H9 (cell line): ENCODE measurements around the gene TERT. TPM values are rescaled to one million over a fixed set of nuclear protein-coding genes. Genes with fewer than 3 reads are reported as not detected.

Source experiments
- DNase-seq: peaks from one replicate; pipeline ENCODE4 v3.0.0-alpha.2; 2017
- H2AFZ ChIP-seq: one replicate; pipeline ENCODE4 v1.6.1; 2013; ENCODE audit warnings: mild to moderate bottlenecking, low read length, control low read depth, moderate library complexity
- H2AK5ac ChIP-seq: 2 replicates; pipeline ENCODE4 v1.6.1; 2013; ENCODE audit warnings: low read length, control low read depth, mixed read lengths; ENCODE audit not compliant: insufficient read length
- H2BK120ac ChIP-seq: one replicate; pipeline ENCODE4 v1.6.1; 2013; ENCODE audit warnings: low read depth, mild to moderate bottlenecking, low read length, control low read depth, inconsistent platforms; ENCODE audit not compliant: poor library complexity, severe bottlenecking
- H2BK12ac ChIP-seq: 2 replicates; pipeline ENCODE4 v1.6.1; 2013; ENCODE audit warnings: low read length, control low read depth, mixed read lengths, low read depth; ENCODE audit not compliant: insufficient read length
- H2BK15ac ChIP-seq: 2 replicates; pipeline ENCODE4 v1.6.1; 2013; ENCODE audit warnings: low read depth, low read length, control low read depth
- H2BK20ac ChIP-seq: one replicate; pipeline ENCODE4 v1.6.1; 2013; ENCODE audit warnings: low read depth, mild to moderate bottlenecking, low read length, control low read depth, inconsistent platforms; ENCODE audit not compliant: poor library complexity, severe bottlenecking
- H2BK5ac ChIP-seq: 2 replicates; pipeline ENCODE4 v1.6.1; 2013; ENCODE audit warnings: low read length, control low read depth, mixed read lengths; ENCODE audit not compliant: insufficient read length
- H3K14ac ChIP-seq: 2 replicates; pipeline ENCODE4 v1.6.1; 2013; ENCODE audit warnings: low read length, control low read depth; ENCODE audit not compliant: insufficient read depth
- H3K18ac ChIP-seq: 2 replicates; pipeline ENCODE4 v1.6.1; 2013; ENCODE audit warnings: low read depth, mild to moderate bottlenecking, mixed read lengths, low read length, control low read depth; ENCODE audit not compliant: insufficient read length
- H3K23ac ChIP-seq: 2 replicates; pipeline ENCODE4 v1.6.1; 2013; ENCODE audit warnings: low read length, control low read depth, mixed read lengths, low read depth; ENCODE audit not compliant: insufficient read length
- H3K23me2 ChIP-seq: 2 replicates; pipeline ENCODE4 v1.6.1; 2013; ENCODE audit warnings: low read depth, mild to moderate bottlenecking, mixed read lengths, low read length, control low read depth; ENCODE audit not compliant: insufficient read length, poor library complexity, severe bottlenecking
- H3K27ac ChIP-seq: 2 replicates; pipeline ENCODE4 v1.5.1; 2013; ENCODE audit warnings: low read length, control low read depth, mixed read lengths, low read depth; ENCODE audit not compliant: insufficient read length
- H3K27me3 ChIP-seq: 2 replicates; pipeline ENCODE4 v1.6.1; 2013; ENCODE audit warnings: low read length, control low read depth, inconsistent platforms; ENCODE audit not compliant: insufficient read depth
- H3K4ac ChIP-seq: 2 replicates; pipeline ENCODE4 v1.6.1; 2013; ENCODE audit warnings: low read depth, mild to moderate bottlenecking, control low read depth, inconsistent platforms, low read length, moderate library complexity
- H3K4me1 ChIP-seq: 2 replicates; pipeline ENCODE4 v1.6.1; 2013; ENCODE audit warnings: low read length, control low read depth, inconsistent platforms; ENCODE audit not compliant: insufficient read depth
- H3K4me2 ChIP-seq: 2 replicates; pipeline ENCODE4 v1.6.1; 2013; ENCODE audit warnings: low read length, control low read depth, mixed read lengths; ENCODE audit not compliant: insufficient read length, insufficient read depth
- H3K56ac ChIP-seq: 2 replicates; pipeline ENCODE4 v1.6.1; 2013; ENCODE audit warnings: low read depth, mild to moderate bottlenecking, mixed read lengths, low read length, control low read depth; ENCODE audit not compliant: insufficient read length
- H3K79me1 ChIP-seq: 2 replicates; pipeline ENCODE4 v1.6.1; 2013; ENCODE audit warnings: low read depth, mild to moderate bottlenecking, moderate library complexity, low read length, control low read depth, inconsistent platforms; ENCODE audit not compliant: insufficient read depth, poor library complexity, severe bottlenecking
- H3K79me2 ChIP-seq: 2 replicates; pipeline ENCODE4 v1.6.1; 2013; ENCODE audit warnings: low read length, control low read depth, inconsistent platforms; ENCODE audit not compliant: insufficient read depth
- H3K9ac ChIP-seq: 2 replicates; pipeline ENCODE4 v1.6.1; 2013; ENCODE audit warnings: low read length, control low read depth, mixed read lengths; ENCODE audit not compliant: insufficient read length; ENCODE audit errors: extremely low read depth
- H3K9me3 ChIP-seq: one replicate; pipeline ENCODE4 v1.6.1; 2013; ENCODE audit warnings: low read depth, low read length, inconsistent platforms; ENCODE audit not compliant: control insufficient read depth
- H3T11ph ChIP-seq: one replicate; pipeline ENCODE4 v1.6.1; 2013; ENCODE audit warnings: mild to moderate bottlenecking, low read length, control low read depth, inconsistent platforms
- H4K20me1 ChIP-seq: one replicate; pipeline ENCODE4 v1.6.1; 2013; ENCODE audit not compliant: control insufficient read depth, insufficient read length, insufficient read depth
- H4K5ac ChIP-seq: 2 replicates; pipeline ENCODE4 v1.6.1; 2013; ENCODE audit warnings: low read depth, mild to moderate bottlenecking, mixed read lengths, low read length, control low read depth; ENCODE audit not compliant: insufficient read length
- H4K8ac ChIP-seq: replicated peaks from 2 replicates; pipeline ENCODE4 v1.6.1; 2013; ENCODE audit warnings: low read length, control low read depth, mixed read lengths, low read depth; ENCODE audit not compliant: insufficient read length
- H4K91ac ChIP-seq: 2 replicates; pipeline ENCODE4 v1.6.1; 2013; ENCODE audit warnings: low read depth, mild to moderate bottlenecking, moderate library complexity, mixed read lengths, low read length, control low read depth; ENCODE audit not compliant: insufficient read length
- H3K27ac Mint-ChIP-seq, 3 experiments: 2 replicates in 2 of 3; 3 replicates in 1 of 3; pipeline ENCODE4 v1.8.0; 2020 to 2021; ENCODE audit warnings: mixed read lengths in 3 of 3, mild to moderate bottlenecking in 1 of 3, moderate library complexity in 1 of 3
- H3K27me3 Mint-ChIP-seq: 2 replicates; pipeline ENCODE4 v1.8.0; 2021; ENCODE audit warnings: low read depth, mild to moderate bottlenecking, moderate library complexity, mixed read lengths
- H3K36me3 Mint-ChIP-seq, 3 experiments: 2 replicates in 2 of 3; 3 replicates in 1 of 3; pipeline ENCODE4 v1.8.0; 2020 to 2021; ENCODE audit warnings: low read depth in 3 of 3, mixed read lengths in 3 of 3; ENCODE audit not compliant: insufficient read depth in 1 of 3
- H3K4me1 Mint-ChIP-seq, 2 experiments: 2 replicates each; pipeline ENCODE4 v1.8.0; 2020; ENCODE audit warnings: mixed read lengths in 2 of 2
- H3K4me3 Mint-ChIP-seq, 2 experiments: 2 replicates in 1 of 2; 3 replicates in 1 of 2; pipeline ENCODE4 v1.8.0; 2020 to 2021; ENCODE audit warnings: mild to moderate bottlenecking in 2 of 2, mixed read lengths in 2 of 2, moderate library complexity in 1 of 2
- H3K9me3 Mint-ChIP-seq, 2 experiments: 2 replicates in 1 of 2; 3 replicates in 1 of 2; pipeline ENCODE4 v1.8.0; 2020; ENCODE audit warnings: mild to moderate bottlenecking in 2 of 2, mixed read lengths in 2 of 2, moderate library complexity in 1 of 2
- WGBS: extraction: QIAGEN DNeasy Blood & Tissue Kit; methylation state at CpG from one replicate; pipeline ENCODE4 v1.1.7; 2013; ENCODE audit warnings: missing lambda C conversion rate, low lambda C conversion rate, mixed read lengths; ENCODE audit not compliant: insufficient read length; ENCODE audit errors: extremely low coverage; 5-methylcytosine and 5-hydroxymethylcytosine counted together
- total RNA-seq: library from RNA; stranded (reverse); gene quantifications from 2 replicates; pipeline ENCODE4 v1.2.1, GENCODE V29; 2021
- TF ChIP-seq, protein P1 (sequence below): fragments of 200-600 bp; sonication (generic); conservative IDR thresholded peaks from 3 replicates; pipeline ENCODE4 v1.8.0; 2021; ENCODE audit warnings: antibody characterized with exemption, mild to moderate bottlenecking

The TERT gene
- total RNA-seq, 1 experiment from 2014 or later: 15.5 TPM

DNA sequence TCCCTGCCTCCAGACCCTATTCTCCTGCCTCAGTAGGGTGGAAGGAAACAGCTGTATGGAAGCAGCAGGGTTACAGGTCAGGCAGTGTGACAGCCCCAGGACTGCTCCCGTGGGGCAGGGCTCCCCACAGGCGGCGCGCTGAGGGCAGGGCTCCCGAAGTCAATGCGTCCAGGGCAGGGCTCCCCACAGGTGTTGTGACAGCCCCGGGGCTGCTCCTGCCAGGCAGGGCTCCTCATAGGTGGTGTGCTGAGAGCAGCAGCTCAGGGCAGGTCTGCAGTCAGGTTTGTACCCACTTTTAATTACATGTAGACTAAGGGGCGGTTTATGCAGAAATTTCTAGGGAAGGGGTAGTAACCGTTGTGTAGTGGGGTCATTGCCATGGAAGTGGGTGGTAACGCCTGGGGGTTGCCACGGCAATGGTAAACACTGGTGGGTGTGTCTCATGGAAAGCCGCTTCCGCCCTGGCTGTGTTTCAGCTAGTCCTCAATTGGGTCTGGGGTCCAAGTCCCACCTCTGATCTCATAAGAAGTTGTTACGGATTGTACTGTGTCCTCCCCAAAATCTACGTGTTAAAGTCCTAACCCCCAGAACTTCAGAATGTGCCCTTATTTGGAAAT is 16.7 kb upstream of the TERT start:
- Histone ChIP-seq H3K4me2 (no peak overlapping the region), H3K9ac (no peak overlapping the region), H3K9me3 (no peaks in the 10 kb centered on the region), H3K56ac (no peak overlapping the region), H3K79me2 (no peaks in the 10 kb centered on the region), H4K20me1 (no peaks in the 10 kb centered on the region), H4K5ac (no peak overlapping the region), H3K14ac (no peak overlapping the region), H2BK20ac (no peak overlapping the region), H2BK15ac (no peak overlapping the region), H2BK120ac (no peak overlapping the region), H4K8ac (no peak overlapping the region), H3K4ac (no peak overlapping the region), H3T11ph (no peak overlapping the region), H3K23me2 (no peaks in the 10 kb centered on the region), H3K79me1 (no peaks in the 10 kb centered on the region), H3K27ac (no peak overlapping the region), H2AK5ac (no peak overlapping the region), H3K4me1 (peaks cover 2% of the 10 kb centered on the region; the same call in 1 of the 2 replicates), H4K91ac (no peak overlapping the region), H3K23ac (no peak overlapping the region), H3K27me3 (no peaks in the 10 kb centered on the region), H3K18ac (no peak overlapping the region), H2BK12ac (no peak overlapping the region), H2BK5ac (no peak overlapping the region), H2AFZ (no peak overlapping the region)
- H3K36me3 Mint-ChIP-seq: peaks cover 0 to 2% (median 0%) of the 10 kb centered on the region in 3 experiments; a peak in 1 of 7 replicates
- H3K9me3 Mint-ChIP-seq: peaks cover 8 to 17% of the 10 kb centered on the region in 2 experiments
- H3K27me3 Mint-ChIP-seq: peaks cover 12% of the 10 kb centered on the region
- H3K27ac Mint-ChIP-seq: no peak overlapping the region
- peaks cover 19 to 26% of the 10 kb centered on the region in 2 experiments for H3K4me1 Mint-ChIP-seq
- no peak overlapping the region for H3K4me3 Mint-ChIP-seq
- DNase-seq: no peak
- no CpG with 5 or more reads among the region's 15 CpGs for WGBS
- TF ChIP-seq, protein P1, sequence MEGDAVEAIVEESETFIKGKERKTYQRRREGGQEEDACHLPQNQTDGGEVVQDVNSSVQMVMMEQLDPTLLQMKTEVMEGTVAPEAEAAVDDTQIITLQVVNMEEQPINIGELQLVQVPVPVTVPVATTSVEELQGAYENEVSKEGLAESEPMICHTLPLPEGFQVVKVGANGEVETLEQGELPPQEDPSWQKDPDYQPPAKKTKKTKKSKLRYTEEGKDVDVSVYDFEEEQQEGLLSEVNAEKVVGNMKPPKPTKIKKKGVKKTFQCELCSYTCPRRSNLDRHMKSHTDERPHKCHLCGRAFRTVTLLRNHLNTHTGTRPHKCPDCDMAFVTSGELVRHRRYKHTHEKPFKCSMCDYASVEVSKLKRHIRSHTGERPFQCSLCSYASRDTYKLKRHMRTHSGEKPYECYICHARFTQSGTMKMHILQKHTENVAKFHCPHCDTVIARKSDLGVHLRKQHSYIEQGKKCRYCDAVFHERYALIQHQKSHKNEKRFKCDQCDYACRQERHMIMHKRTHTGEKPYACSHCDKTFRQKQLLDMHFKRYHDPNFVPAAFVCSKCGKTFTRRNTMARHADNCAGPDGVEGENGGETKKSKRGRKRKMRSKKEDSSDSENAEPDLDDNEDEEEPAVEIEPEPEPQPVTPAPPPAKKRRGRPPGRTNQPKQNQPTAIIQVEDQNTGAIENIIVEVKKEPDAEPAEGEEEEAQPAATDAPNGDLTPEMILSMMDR: no peak
